G401 (cell line): ENCODE data around the gene SNX11. TPM values are rescaled to one million over a fixed set of nuclear protein-coding genes. Genes with fewer than 3 reads are reported as not detected.

ENCODE experiments used
- DNase-seq: peaks from one replicate; pipeline ENCODE4 v3.0.0-alpha.2; 2015; ENCODE audit warnings: low spot score
- in situ Hi-C: cut with HindIII; loops from 2 replicates; pipeline ENCODE4 v1.10.0; 2016; ENCODE audit warnings: low sequenced_read_pairs, mixed read lengths
- total RNA-seq: library from RNA; depleted of rRNA; stranded (reverse); fragments of >200 nt; shearing (Covaris generic); gene quantifications from 2 replicates; pipeline ENCODE4 v1.2.3, GENCODE V29; 2014

The SNX11 gene
- total RNA-seq, 1 experiment from 2014 or later: 25.2 TPM

DNA sequence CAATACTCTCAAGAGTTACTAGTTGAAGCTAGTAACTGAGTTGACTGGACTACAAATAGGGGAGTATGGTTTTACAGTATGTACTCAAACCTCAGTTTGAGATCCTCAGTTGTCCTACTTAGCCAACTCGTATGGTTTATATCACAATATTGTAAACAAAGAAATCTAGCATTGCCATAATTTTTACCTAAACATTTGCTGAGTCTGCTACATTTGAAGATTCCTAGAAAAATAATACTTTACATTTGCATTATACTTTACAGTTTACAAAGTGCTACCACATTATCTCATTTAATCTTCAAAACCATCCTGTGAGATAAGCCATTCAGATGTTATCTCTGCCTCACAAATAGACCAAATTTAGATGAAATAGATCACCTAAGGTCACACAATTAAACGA lies 22.6 kb upstream of the SNX11 start:
- no peak for DNase-seq
- in situ Hi-C loops: loop anchor here (10.0 kb wide), 1 partner anchor 280 kb away; no protein-coding TSS in a partner anchor

DNA sequence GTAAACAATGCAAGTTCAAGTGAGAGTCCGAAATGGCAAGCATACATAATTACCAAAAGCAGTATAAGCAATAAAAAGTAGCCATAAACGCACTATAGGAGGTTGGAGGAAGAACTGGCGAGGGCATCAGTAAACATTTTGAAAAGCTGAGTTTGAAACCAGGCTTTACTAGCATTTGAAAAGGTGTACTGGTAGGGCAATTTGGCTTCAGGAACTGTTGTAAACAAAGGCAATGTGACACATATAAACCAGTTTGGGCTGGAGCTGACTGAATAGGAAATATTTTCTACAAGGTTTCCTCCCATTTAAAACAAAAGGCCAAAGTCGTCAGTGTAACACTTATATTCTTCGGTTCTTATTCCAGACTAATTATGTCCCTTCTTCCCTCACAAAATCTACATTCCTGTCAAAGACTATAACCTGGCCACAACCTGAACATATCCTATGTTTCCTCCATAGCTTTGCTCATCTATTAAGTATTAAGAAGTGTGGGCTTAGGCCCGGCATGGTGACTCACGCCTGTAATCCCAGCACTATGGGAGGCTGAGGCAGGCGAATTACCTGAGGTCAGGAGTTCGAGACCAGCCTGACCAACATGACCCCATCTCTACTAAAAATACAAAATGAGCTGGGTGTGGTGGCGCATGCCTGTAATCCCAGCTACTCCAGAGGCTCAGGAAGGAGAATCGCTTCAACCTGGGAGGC lies 14.1 kb upstream of the SNX11 start:
- no peak for DNase-seq
- in situ Hi-C loops: no loop called here

DNA sequence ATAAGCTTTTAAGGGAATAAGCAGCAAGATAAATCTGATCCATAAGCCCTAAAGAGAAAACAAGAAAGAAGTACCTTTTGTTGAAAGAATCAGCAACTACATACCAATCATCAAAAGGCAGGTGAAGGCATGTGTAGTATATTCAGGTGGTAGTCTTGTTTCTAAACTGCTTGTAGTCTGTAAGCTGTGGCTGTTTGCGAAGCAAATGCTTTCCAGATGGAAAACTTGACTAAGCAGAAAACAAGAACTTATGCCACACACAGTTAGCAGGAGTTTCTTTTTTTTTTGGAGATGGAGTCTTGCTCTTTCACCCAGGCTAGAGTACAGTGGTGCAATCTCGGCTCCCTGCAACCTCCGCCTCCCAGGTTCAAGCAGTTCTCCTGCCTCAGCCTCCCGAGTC lies 12.0 kb upstream of the SNX11 start:
- in situ Hi-C loops: loop anchor here (5.0 kb wide), 1 partner anchor 63 kb away; no protein-coding TSS in a partner anchor
- no peak for DNase-seq

DNA sequence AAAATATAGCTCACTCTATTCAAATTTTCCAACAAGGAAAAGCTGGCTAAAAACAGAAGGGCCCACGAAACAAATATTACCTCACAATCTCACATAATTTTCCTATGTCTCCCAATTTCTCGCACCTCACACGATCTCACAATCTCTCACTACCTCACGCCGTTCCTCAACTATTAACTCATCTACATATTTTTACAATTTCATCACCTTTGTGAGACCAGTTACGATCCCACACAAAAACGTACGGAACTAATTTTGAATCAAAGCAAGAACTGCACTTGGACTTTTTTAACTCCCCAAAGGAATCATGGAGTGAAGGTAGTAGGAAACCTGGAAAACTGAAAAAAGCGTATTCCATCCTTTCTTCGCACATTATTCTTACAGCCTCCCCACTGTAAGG lies 7.4 kb upstream of the SNX11 start:
- no peak for DNase-seq
- in situ Hi-C loops: no loop called here

DNA sequence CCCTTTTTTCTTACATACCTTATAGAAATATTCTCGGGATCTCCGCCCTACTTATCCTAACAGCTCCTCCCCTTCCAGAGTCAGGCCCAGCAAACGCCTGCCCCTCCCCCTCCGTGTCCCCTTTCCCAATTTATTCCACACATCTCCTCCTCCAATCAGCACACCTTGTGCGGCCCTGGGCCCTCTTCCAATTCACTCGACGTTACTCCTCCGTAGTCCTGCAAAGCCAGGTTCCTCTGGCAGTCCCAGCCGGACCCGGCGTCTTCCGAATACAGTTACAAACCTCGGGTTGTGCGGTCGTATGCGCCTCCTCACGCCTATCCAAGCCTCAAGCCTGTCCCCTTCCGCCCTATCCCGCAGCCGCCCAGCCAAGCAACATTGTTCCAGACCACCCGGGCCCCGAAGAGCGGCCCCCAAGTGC lies 7.0 kb upstream of the SNX11 start:
- peak; percentile 72 for DNase-seq
- in situ Hi-C loops: no loop called here

DNA sequence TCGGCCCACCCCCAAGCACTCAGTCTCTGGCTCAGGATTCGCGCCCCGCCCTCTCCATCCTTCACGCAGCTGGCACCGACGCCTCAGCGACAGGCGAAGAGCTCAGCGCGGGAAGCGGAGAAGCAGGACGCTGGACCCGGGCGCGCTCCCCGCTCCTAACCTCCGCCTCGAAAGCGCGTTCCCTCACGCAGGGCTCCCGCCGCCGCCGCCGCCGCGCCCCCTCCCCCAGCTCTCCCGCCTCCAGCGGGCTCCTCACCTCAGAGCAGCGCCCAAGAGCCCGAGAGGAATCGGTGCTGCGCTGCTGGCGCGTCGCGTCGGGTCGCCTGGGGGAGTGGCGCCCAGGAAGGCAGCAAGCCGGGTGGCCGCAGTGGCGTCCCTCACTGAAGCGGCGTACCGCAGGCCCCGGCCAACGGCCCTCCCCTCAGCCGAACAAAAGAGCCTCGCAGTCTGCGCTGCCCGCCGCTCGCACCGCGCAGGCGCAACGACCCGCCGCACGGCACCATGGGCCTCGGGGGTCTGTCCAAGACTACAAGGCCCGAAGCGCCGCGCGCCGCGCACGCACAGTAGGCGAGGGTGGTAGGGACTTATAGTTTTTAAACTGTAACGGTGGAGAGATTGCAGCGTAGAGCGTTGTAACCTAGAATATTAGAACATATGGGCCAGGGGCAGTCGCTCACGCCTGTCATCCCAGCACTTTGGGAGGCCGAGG lies 6.4 kb upstream of the SNX11 start, which contains the start of gene CBX1:
TSS of gene CBX1 (minus strand) at position 467 of the 709 bp plus-strand sequence. CDS start 24,474 bp downstream, outside the sequence.
- in situ Hi-C loops: no loop called here
- peak; percentile 91 for DNase-seq

DNA sequence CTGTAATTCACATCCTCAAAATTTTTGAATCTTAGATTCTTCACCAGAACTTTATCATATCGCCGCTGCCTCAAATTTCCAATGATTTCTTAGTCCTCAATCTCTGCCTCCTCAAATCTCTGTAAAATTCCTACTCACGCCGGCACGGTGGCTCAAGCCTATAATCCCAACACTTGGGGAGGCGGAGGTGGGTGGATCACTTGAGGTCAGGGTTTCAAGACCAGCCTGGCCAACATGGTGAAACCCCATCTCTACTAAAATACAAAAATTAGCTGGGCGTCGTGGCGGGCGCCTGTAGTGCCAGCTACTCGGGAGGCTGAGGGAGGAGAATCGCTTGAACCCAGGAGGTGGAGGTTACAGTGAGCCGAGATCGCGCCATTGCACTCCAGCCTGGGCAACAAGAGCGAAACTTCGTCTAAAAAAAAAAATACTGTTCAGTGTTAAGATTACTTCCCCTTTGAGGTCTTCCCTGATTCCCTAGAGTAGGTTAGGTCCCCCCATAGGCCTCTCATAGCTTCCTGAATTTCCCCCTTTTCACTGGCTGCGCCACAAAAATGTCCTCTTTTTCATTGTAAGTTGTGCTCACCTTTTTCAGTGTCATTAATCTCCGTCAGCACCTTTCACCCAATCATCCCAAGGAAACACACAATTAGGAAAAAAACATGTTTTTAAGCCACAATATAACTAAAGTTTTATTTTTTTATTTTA lies 5.4 kb upstream of the SNX11 start:
- DNase-seq: no peak
- in situ Hi-C loops: no loop called here

DNA sequence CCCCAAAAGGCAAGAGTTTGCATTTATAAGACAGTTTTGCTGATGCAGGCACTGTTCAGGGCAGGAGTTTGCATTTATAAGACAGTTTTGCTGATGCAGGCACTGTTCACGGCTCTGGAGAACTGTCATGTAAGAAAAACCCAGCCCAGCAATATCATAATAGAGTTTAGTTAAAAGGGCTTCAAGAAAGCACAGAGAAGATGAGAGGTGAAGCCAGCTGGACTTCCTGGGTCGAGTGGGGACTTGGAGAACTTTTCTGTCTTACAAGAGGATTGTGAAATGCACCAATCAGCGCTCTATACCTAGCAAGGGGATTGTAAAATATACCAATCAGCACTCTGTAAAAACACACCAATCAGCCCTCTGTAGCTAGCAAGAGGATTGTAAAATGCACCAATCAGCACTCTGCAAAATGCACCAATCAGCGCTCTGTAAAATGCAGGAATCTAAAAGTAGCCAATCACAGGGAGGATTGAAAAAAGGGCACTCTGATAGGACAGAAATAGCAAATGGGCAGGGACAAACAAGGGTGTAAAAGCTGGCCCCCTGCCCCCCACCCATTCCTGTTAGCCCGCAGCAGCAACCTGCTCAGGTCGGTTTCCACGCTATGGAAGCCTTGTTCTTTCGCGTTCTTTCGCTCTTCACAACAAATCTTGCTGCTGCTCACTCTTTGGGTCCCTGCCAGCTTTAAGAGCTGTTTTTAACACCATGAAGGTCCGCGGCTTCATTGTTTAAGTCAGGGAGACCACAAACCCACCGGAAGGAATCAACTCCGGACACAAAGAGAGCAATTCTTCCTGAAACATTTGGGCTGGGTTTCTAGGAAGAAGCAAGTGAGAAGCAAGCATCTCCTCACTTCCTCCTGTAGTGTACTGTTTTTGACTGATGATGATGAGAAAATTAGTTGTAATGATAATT lies 4.5 kb upstream of the SNX11 start:
- in situ Hi-C loops: no loop called here
- DNase-seq: no peak

DNA sequence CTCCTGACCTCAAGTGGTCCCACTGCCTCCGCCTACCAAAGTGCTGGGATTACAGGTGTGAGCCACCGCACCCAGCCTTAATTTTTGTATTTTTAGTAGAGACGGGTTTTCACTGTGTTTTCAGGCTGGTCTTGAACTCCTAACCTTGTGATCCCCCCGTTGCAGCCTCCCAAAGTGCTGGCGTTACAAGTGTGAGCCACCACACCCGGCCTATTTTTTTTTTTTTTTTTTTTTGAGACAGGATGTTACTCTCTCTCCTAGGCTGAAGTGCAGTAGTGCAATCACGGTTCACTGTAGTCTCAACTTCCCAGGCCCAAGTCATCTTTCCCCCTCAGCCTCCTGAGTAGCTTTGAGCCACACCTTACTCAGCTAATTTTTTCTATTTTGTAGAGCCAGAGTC lies 3.1 kb upstream of the SNX11 start:
- in situ Hi-C loops: no loop called here
- no peak for DNase-seq

DNA sequence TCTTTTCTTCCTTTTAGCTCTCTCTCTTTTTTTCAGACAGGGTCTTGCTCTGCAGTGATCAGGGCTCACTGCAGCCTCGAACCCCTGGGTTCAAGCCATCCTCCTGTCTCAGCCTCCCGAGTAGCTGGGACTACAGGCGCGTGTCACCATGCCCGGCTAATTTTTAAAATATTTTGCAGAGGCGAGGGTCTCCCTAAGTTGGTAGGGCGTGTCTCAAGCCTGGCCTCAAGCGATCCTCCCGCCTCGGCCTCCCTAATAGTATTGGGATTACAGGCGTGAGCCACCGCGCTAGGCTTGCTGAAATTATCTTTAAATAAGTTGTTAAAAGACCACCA lies 797 bp upstream of the SNX11 start:
- in situ Hi-C loops: no loop called here
- DNase-seq: no peak

DNA sequence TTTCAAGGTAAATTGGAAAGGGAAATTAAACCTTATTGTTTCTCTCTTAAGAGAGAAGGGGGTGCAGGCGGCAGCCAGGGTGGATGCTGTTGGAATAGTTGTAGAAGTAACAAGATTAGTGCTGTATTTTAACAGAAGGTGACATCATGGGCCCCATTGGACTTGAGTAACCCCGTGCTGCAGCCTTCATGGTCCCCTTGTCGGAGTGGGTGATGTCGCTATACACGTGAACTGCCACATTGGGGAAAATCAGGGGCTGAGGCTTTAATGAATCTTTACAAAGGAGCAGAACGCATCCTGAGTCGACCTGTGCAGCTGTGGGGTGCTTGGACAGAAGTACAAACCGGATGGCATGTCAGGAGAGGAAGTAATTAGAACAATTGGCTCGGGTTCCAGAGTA lies 3.2 kb downstream of the SNX11 start:
- in situ Hi-C loops: no loop called here
- no peak for DNase-seq

DNA sequence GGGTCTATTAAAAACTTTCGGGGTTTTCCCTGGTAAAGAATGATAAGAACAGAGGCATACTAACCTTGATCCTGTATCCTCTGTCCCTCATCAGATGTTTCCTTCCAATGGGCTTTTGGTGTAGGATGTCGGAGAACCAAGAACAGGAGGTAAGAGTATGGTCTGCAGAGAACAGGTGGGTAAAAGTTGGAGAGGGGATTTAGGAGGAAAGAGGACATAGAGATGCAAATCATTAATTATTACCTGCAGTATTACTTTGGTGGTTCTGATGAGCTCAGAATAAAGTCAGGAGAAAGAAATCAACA lies 4.3 kb downstream of the SNX11 start:
- in situ Hi-C loops: no loop called here
- DNase-seq: no peak

DNA sequence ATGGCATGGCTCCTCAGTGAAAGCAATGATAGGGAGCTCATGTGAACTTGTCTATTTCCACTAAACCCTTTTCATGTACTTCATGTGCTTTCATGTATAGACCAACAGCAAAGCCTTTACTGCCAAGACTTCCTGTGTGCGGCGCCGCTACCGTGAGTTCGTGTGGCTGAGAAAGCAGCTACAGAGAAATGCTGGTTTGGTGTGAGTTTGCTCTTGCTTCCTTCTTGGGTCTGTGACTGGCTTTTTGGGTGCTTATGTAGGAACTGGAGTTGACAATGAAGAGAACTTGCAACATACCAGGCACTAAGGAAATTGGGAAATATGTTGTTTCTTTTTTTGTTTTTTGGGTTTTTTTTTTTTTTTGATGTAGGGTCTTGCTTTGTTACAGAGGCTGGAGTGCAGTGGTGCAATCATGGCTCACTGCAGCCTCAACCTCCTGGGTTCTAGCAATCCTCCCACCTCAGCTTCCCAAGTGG lies 5.7 kb downstream of the SNX11 start:
- in situ Hi-C loops: no loop called here
- no peak for DNase-seq

DNA sequence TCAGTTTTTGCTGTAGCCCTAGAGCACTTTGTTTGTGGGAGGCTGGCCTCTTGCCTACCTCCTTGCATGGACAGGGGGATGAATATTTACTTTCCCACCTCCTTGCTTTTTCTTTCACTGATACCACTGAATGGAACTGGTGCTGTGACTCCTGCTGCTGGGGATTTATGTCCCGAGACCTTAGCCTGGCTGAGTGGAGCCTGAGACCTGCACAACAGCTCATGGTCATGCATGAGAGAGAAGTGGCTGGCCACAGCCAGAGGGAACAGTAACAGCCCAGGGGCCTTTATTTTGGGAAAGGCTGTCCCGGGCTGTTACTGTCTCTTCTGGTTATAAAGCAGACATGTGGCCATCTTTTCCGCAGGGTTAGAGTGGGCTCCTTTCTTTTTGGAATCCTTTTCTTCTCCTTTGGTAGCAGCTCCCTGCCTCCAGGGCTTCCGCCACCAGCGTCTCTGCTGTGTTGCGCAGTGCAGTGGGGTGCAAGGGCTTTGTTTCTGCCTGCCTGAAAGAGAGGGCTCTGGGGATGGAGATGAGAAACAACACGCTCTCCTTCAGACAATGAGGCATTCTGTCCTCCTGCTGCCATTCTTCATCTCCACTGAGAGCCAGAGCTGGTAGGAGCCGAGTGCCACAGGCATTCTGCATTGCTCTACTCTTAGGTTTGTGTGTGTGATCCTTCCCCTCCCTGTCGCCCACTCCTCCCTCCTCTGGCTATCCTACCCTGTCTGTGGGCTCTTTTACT lies 14.5 kb downstream of the SNX11 start:
- DNase-seq: no peak

DNA sequence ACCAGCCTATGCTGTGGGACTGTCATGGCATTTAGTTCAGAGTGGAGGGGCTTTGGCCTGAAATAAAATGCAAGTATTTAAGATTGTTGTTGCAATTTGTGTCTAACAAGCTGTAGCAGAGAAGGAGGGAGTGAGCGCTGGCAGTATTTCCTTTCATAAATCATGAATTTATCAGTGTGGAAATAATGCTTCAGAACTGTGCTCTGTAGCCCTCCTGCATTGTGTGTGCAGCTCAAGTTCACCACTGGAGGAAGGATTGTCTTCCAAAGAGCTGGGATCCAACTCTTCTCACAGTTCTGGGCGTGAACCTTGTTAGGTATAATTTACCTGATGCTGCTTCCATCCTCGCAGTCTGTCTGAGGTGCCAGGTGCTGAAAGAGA lies 15.1 kb downstream of the SNX11 start:
- no peak for DNase-seq
- in situ Hi-C loops: no loop called here

More for the DNA sequence above, 14.5 kb downstream of the SNX11 start:
- in situ Hi-C loops: no loop called here

DNA sequence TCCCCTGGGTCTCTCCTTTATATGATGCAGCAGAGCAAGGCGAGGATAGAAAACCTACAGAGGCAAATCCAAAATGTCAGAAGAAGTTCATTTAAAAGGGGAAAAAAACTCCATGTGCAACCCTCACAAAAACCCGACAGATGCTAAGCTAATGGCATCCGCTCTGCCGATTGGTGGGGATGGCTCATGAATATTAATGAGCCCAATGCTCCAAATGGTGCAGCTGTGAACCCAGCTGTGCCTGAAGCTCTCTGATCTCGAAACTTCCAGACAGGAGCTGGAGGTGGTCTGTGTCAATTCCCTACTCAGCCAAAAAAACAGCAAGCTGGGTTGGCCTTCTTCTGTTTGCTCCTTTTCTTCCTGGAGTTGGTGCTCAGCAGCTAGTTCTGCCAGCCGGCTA lies 15.5 kb downstream of the SNX11 start:
- in situ Hi-C loops: no loop called here
- no peak for DNase-seq

DNA sequence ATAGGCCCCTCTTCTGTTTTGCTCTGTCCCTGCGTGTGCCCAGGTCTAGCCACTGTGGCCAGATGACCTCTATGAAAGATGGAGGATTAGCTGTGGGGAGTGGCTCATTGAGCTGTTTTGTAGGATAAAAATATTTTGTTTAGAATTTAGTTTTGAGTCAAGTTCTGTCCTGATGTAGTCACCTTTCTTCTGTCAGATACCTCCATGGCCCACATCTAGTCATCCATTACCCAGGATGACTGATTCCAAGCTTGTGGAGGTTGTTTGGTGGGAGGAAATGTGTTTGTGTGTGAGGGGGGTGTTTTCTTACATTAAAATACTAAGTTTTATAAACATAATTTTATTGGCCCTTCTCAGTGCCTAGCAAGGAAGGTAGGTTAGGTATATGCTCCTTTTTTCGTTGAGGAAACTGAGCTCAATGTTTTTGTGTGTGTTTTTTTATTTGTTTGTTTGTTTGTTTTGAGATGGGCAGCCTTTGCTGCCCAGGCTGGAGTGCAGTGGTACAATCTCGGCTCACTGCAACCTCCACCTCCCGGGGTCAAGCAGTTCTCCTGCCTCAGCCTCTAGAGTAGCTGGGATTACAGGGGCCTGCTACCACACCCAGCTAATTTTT lies 16.3 kb downstream of the SNX11 start:
- DNase-seq: no peak
- in situ Hi-C loops: no loop called here

DNA sequence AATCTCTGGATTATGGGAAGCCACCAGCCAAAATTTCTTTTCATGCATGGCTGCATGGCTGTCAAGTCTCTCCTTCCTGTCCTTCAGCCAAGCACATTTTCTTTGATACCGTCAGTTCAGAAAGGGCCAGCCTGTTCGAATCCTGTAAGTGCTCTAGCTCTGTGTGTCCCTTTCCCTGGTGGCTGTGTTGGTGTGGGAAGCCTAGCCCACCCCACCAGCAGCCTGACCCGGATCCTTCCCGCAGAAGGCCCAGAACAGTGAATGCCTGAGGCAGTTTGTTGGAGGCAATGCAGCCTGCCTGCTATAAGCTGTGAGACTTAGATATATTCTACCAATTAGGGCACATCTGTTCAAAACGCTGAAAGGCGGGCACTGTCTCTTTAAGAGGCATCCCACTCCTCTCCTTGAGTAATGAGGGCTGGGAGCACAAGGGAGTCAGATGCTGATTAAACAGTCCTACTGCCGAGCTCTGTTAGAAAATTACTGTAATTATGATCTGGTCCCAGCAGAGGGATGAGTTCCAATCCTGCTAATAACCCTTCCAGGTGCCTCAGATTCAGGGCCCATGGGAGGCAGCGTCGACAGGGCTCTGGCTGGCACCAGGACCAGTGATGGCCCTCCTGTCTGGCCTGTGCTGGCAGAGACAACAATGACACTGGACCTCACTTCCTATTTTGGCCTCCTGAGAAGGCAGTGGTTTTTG lies 18.4 kb downstream of the SNX11 start:
- in situ Hi-C loops: no loop called here
- DNase-seq: no peak
